Small intestine (tissue), 7 donors: Measurements from ENCODE around the gene ADAMTS7. TPM values are rescaled to one million over a fixed set of nuclear protein-coding genes. Genes with fewer than 3 reads are reported as not detected.
"Not testable (repeated sequence)": the region's sequence is repeated elsewhere in the genome, so short reads cannot be mapped to it uniquely, and the experiment has no call there.

Source experiments
- DNase-seq, 2 donors: peaks; one replicate each; pipeline versions ENCODE4 v3.0.0 to v3.0.0-alpha.2; 2013
- FAIRE-seq: peaks from 2 replicates; lab custom pipeline; 2012; peaks lifted over from hg19 to GRCh38; lab: Jason Lieb, UNC
- H3K27ac ChIP-seq, 3 donors: one replicate each; pipeline ENCODE4 v1.5.1; 2013; ENCODE audit warnings: low read length in 2 of 3, mild to moderate bottlenecking in 2 of 3, control low read depth in 1 of 3, inconsistent platforms in 1 of 3, low read depth in 1 of 3, moderate library complexity in 1 of 3
- H3K27me3 ChIP-seq, 3 donors: one replicate each; pipeline ENCODE4 v1.6.1; 2013; ENCODE audit warnings: low read length in 3 of 3, inconsistent platforms in 1 of 3; ENCODE audit not compliant: control insufficient read depth in 3 of 3, insufficient read depth in 3 of 3
- H3K36me3 ChIP-seq, 3 donors: one replicate each; pipeline ENCODE4 v1.6.1; 2013; ENCODE audit warnings: low read length in 3 of 3, inconsistent platforms in 1 of 3, low read depth in 1 of 3, mild to moderate bottlenecking in 1 of 3, moderate library complexity in 1 of 3; ENCODE audit not compliant: control insufficient read depth in 3 of 3, insufficient read depth in 2 of 3
- H3K4me1 ChIP-seq, 3 donors: one replicate each; pipeline ENCODE4 v1.6.1; 2013; ENCODE audit warnings: low read length in 2 of 3, inconsistent platforms in 1 of 3, low read depth in 1 of 3, mild to moderate bottlenecking in 1 of 3, moderate library complexity in 1 of 3; ENCODE audit not compliant: control insufficient read depth in 3 of 3, insufficient read depth in 2 of 3
- H3K4me3 ChIP-seq, 3 donors: one replicate each; pipeline ENCODE4 v1.5.1; 2013; ENCODE audit warnings: low read length in 3 of 3, control low read depth in 1 of 3, inconsistent platforms in 1 of 3, low read depth in 1 of 3, mild to moderate bottlenecking in 1 of 3, moderate library complexity in 1 of 3
- H3K9me3 ChIP-seq, 2 donors: one replicate each; pipeline ENCODE4 v1.6.1; 2013; ENCODE audit warnings: low read depth in 1 of 2, low read length in 1 of 2; ENCODE audit not compliant: control insufficient read depth in 2 of 2, insufficient read depth in 1 of 2
- WGBS, 3 donors: extraction: QIAGEN DNeasy Blood & Tissue Kit; methylation state at CpG; one replicate each; pipeline ENCODE4 v1.1.7; 2013; 5-methylcytosine and 5-hydroxymethylcytosine counted together
- polyA plus RNA-seq, 4 donors: library from polyadenylated mRNA; stranded (reverse) in 3 of 4; unstranded in 1 of 4; fragments of 200-250 nt in 3 of 4; fragments of 120-200 nt in 1 of 4; gene quantifications; one replicate each; pipeline versions ENCODE4 v1.2.1 to v1.2.3, GENCODE V29; 2013
- donor health status: healthy with polysubstance abuse.
- donor health status: control.
- donor health status: control.
- donor health status: Bipolar disorder and iron deficiency.
- donor health status: healthy.

ADAMTS7 gene
- polyA plus RNA-seq, 4 donors: 0.27 to 8.8 (median 0.84) TPM; not detected in 1

DNA sequence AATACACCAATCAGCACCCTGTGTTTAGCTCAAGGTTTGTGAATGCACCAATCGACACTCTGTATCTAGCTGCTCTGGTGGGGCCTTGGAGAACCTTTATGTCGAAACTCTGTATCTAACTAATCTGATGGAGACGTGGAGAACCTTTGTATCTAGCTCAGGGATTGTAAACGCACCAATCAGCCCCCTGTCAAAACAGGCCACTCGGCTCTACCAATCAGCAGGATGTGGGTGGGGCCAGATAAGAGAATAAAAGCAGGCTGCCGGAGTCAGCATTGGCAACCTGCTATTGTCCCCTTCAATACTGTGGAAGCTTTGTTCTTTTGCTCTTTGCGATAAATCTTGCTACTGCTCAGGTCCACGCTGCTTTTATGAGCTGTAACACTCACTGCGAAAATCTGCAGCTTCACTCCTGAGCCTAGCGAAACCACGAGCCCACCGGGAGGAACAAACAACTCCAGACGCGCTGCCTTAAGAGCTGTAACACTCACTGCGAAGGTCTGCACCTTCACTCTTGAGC, 36.2 kb upstream of the ADAMTS7 start:
- not testable (repeated sequence) for FAIRE-seq

DNA sequence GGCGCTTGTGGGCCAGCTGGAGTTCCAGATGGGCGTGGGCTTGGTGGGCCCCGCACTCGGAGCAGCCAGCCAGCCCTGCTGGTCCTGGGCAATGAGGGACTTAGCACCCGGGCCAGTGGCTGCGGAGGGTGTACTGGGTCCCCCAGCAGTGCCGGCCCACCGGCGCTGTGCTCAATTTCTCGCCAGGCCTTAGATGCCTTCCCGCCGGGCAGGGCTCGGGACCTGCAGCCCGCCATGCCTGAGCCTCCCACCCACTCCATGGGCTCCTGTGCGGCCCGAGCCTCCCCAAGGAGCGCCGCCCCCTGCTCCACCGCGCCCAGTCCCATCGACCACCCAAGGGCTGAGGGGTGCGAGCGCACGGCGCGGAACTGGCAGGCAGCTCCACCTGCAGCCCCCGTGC, 35.6 kb upstream of the ADAMTS7 start:
- FAIRE-seq, H3K27me3 ChIP-seq, DNase-seq, H3K4me1 ChIP-seq, H3K36me3 ChIP-seq, H3K27ac ChIP-seq, H3K9me3 ChIP-seq, H3K4me3 ChIP-seq: not testable (repeated sequence)
- 93 to 98% (median 94%) methylated on average over 15 to 27 of the region's 27 CpGs for WGBS, 3 donors

More for the DNA sequence above, 36.2 kb upstream of the ADAMTS7 start:
- H3K27ac ChIP-seq, H3K4me3 ChIP-seq, H3K4me1 ChIP-seq, H3K9me3 ChIP-seq, H3K36me3 ChIP-seq, DNase-seq, H3K27me3 ChIP-seq: not testable (repeated sequence)
- 69 to 76% (median 71%) methylated on average over 15 of the region's 15 CpGs for WGBS, 3 donors

DNA sequence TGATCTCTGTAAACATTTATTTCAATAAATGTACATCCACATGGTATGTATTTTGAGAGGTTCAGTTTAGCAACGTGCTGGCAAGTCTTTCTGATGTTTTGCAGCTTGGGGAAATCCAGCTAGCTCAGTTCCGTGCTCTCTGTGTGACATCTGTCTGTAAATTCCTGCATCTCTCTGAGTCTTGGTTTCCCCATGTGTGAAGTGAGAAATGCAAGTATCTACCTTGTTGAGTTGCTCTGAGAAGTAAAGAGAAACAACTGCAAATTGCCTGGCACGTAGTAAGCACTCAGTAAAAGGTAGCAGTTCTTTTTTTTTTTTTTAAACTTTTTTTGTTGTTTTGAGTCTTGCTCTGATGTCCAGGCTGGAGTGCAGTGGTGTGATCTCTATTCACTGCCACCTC, 31.3 kb upstream of the ADAMTS7 start:
- FAIRE-seq (no peak), DNase-seq (no peak)
- H3K9me3 ChIP-seq: no peaks in the 10 kb centered on the region
- no peak overlapping the region for H3K4me3 ChIP-seq
- no peaks in the 10 kb centered on the region for H3K27me3 ChIP-seq
- H3K27ac ChIP-seq: no peak overlapping the region
- 49 to 76% (median 70%) methylated on average over 3 of the region's 3 CpGs for WGBS, 3 donors
- H3K36me3 ChIP-seq: no peaks in the 10 kb centered on the region
- H3K4me1 ChIP-seq: no peaks in the 10 kb centered on the region

DNA sequence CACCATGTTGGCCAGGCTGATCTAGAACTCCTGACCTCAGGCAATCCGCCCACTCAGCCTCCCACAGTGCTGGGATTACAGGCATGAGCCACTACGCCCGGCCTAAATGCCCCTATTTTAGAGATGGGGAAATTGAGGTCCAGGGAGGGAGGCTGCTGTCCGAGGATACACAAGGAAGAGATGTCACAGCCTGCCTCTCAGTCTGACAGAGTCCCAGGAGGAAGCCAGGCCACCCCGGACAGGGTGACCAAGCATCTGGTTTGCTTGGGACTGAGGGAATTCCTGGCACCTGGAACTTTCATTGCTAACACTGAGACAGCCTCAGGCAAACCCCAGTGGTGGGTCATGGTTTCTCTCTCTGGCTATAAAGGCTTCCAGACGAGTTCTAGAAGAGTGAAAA, 30.6 kb upstream of the ADAMTS7 start:
- Histone ChIP-seq H3K4me1 (no peaks in the 10 kb centered on the region), H3K36me3 (no peaks in the 10 kb centered on the region), H3K9me3 (no peaks in the 10 kb centered on the region), H3K4me3 (no peak overlapping the region), H3K27me3 (no peaks in the 10 kb centered on the region), H3K27ac (no peak overlapping the region)
- WGBS, 3 donors: 71 to 85% (median 80%) methylated on average over 6 of the region's 6 CpGs
- DNase-seq (no peak), FAIRE-seq (no peak)

DNA sequence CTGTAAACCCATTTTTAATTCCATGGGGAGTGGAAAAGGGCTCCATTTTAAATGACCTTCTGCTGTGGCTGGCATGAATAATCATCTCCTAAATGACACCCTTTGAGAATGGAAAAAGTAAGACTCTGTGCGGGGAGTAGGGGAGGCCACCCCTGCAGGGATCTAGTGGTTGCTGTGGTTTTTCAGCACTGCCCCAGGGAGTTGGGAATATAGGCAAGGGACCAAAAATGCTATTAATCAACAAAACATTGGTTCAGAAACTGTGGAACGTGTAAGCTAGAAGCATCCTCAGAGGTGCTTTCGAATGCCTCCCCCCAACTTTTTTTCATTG, 30.1 kb upstream of the ADAMTS7 start:
- Histone ChIP-seq H3K4me3 (no peak overlapping the region), H3K27me3 (no peaks in the 10 kb centered on the region), H3K36me3 (no peaks in the 10 kb centered on the region), H3K9me3 (no peaks in the 10 kb centered on the region), H3K4me1 (no peaks in the 10 kb centered on the region), H3K27ac (no peak overlapping the region)
- WGBS, 3 donors: 50 to 91% (median 55%) methylated on average over 3 of the region's 3 CpGs
- FAIRE-seq: no peak
- DNase-seq: no peak

DNA sequence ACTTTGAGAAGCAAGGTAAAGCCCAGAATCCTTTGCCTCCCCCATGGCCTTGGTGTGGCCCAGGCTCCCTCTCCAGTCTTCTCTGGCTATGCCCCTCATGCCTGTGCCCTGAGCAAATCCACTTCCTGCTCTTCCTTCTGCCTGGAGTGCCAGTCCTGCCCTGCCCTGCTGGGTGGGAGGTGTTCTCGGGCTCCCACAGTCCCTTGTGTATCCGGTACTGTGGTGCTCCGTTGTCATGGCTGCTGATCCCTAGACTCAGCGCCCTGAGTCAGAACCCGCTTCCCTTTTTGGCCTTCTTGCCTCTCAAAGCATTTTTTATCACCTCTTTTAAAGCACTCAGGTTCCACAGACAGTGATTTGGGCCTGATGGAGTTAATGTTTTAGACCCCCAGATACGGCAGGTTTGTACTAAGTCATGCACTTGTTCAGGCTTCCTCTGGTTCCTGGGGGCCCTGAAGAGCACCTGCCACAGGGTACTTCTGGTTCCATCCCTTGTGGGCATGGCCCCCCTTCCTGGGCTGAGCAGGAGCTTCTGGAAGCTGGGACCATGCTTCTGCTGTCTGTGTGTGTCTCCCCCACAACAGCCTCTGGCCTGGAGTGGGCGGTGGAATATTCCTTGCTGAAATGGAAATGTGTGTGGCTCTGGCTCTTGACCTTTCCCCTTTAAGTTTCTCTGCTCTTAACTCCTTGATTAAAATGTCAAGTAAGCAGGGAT, 29.6 kb upstream of the ADAMTS7 start:
- peak overlapping the region in 1 of 3 donors; percentile 18 for H3K27ac ChIP-seq
- H3K4me1 ChIP-seq: no peaks in the 10 kb centered on the region
- H3K4me3 ChIP-seq: no peak overlapping the region
- no peaks in the 10 kb centered on the region for H3K9me3 ChIP-seq
- H3K36me3 ChIP-seq: no peaks in the 10 kb centered on the region
- FAIRE-seq (no peak), DNase-seq (no peak)
- no peaks in the 10 kb centered on the region for H3K27me3 ChIP-seq
- WGBS, 3 donors: 70 to 78% (median 77%) methylated on average over 7 of the region's 7 CpGs

DNA sequence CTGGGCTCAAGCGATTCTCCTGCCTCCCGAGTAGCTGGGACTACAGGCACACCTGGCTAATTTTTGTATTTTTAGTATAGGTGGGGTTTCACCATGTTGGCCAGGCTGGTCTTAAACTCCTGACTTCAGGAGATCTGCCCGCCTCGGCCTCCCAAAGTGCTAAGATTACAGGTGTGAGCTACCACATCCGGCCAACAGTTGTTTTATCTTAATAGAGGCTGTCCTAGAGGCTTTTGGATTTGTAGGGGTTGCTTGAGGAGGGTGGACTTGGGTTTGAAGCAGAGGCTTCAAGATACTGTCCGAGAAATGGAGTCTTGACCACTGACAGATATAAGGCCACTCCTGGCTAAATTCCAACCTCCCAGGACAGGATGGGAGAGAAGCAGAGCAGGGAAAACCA, 27.9 kb upstream of the ADAMTS7 start:
- not testable (repeated sequence) for DNase-seq, H3K4me1 ChIP-seq, H3K36me3 ChIP-seq, FAIRE-seq, H3K27ac ChIP-seq, H3K9me3 ChIP-seq, H3K27me3 ChIP-seq, H3K4me3 ChIP-seq
- 84 to 93% (median 91%) methylated on average over 6 of the region's 6 CpGs for WGBS, 3 donors

DNA sequence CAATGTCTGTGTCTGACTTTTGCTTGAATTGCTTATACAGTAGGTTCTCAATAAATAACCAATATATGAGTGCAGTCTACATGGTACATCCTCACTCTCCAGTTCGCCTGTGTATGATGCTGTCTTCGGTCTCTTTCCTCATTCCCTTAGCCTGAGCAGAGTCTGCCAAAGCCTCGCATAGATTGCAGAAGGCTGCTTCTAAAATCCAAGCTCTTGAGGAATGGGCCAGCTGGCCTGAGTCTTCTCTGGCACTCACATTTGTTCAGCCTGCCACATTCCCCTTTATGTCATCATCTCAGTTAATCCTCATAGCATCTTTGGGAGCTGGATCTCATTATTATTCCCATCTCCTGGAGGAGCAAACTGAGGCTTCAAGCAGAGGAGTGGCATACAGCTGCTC, 27.2 kb upstream of the ADAMTS7 start:
- Histone ChIP-seq H3K27me3 (no peaks in the 10 kb centered on the region), H3K27ac (no peak overlapping the region), H3K4me1 (no peaks in the 10 kb centered on the region), H3K4me3 (no peak overlapping the region), H3K36me3 (no peaks in the 10 kb centered on the region), H3K9me3 (no peaks in the 10 kb centered on the region)
- DNase-seq (no peak), FAIRE-seq (no peak)
- 66 to 79% (median 72%) methylated on average over 3 of the region's 3 CpGs for WGBS, 3 donors

DNA sequence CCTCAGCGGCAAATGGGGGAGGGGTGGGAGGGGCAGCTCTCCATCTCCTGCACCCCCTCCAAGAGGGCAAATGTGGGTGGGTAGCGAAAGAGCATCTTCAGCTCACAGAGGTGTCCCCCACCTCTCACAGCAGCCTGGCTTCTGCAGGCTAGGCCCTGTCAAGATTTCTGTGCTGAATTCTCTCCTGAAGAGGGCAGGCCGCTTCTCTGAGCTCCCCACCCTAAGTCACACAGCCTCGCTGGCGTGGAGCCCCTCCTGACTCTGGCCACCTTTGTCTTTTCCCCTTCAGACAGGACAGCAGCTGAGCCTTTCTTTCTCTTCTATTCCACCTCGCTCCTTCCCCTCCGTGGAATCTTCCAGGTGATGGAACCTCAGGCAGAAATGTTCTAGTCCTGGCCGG, 26.3 kb upstream of the ADAMTS7 start:
- DNase-seq (no peak), FAIRE-seq (no peak)
- 91 to 98% (median 92%) methylated on average over 8 of the region's 8 CpGs for WGBS, 3 donors
- peaks cover 0 to 6% (median 0%) of the 10 kb centered on the region in 3 donors for H3K27me3 ChIP-seq
- no peak overlapping the region for H3K27ac ChIP-seq
- H3K4me1 ChIP-seq: no peaks in the 10 kb centered on the region
- H3K9me3 ChIP-seq: no peaks in the 10 kb centered on the region
- no peak overlapping the region for H3K4me3 ChIP-seq
- no peaks in the 10 kb centered on the region for H3K36me3 ChIP-seq
